Hepatocyte (in vitro differentiated cells): ENCODE results near the gene BUD13.

Experiments
- EZH2 ChIP-seq: fragments of 200-600 bp; sonication (generic); IDR thresholded peaks from 2 replicates; pipeline ENCODE4 v1.6.1; 2016; ENCODE audit warnings: antibody characterized with exemption, mild to moderate bottlenecking, borderline replicate concordance
- TF ChIP-seq, protein P1 (sequence below): fragments of 200-600 bp; sonication (generic); IDR thresholded peaks from 2 replicates; pipeline ENCODE4 v1.5.1; 2016; ENCODE audit warnings: antibody characterized with exemption, mild to moderate bottlenecking; ENCODE audit not compliant: poor library complexity

DNA sequence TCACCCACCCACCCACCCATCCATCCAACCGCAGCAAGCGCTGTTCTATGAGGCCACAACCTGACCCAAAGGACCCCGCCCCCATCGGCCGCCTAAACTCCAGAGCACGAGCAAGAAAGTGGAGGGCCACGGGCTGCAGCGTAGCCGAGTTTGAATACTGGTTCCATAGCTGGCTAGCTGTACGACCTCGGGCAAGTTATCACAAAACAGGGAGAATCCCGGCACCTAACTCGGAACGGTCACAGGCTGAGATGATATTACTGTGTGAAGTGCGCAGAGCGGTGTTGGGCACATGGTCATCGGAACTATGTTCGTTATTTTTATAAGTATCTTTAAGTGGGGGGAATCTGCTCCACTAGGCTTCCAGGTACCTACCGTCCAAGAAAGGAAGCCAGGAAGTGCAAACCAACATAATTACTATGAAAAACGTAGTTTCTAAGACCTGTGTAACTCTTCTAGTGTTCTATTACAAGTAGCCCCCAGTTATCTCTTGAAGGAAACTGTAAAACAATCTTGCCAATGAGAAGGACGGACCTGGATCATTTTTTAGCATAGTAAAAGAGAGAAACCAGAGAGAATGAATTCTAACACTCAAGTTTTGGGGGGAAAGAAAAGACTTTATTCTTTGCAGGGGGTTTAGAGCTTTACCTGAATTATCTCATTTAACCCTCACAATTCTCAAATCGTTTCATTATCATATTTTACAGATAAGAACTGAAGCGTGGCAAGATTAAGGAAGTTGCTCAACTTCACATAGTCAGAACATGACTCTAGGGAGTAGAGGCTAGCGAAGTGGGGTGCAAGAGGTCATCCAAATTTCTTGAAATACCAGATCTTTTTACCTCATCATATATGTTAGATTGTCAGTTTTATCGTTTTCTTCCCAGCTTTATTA lies 663 bp upstream of the BUD13 start:
- TF ChIP-seq EZH2 = no peak
- TF ChIP-seq, protein P1, sequence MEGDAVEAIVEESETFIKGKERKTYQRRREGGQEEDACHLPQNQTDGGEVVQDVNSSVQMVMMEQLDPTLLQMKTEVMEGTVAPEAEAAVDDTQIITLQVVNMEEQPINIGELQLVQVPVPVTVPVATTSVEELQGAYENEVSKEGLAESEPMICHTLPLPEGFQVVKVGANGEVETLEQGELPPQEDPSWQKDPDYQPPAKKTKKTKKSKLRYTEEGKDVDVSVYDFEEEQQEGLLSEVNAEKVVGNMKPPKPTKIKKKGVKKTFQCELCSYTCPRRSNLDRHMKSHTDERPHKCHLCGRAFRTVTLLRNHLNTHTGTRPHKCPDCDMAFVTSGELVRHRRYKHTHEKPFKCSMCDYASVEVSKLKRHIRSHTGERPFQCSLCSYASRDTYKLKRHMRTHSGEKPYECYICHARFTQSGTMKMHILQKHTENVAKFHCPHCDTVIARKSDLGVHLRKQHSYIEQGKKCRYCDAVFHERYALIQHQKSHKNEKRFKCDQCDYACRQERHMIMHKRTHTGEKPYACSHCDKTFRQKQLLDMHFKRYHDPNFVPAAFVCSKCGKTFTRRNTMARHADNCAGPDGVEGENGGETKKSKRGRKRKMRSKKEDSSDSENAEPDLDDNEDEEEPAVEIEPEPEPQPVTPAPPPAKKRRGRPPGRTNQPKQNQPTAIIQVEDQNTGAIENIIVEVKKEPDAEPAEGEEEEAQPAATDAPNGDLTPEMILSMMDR = no peak
